GM18907 (cell line): ENCODE measurements around the gene CDC14A.

ENCODE experiments used
- ATAC-seq: cut with Tn5 transposase; IDR thresholded peaks from one replicate; pipeline ENCODE4 v1.9.1; 2021; ENCODE audit warnings: mild to moderate bottlenecking, moderate library complexity; ENCODE audit not compliant: unreplicated experiment

CDC14A gene

DNA sequence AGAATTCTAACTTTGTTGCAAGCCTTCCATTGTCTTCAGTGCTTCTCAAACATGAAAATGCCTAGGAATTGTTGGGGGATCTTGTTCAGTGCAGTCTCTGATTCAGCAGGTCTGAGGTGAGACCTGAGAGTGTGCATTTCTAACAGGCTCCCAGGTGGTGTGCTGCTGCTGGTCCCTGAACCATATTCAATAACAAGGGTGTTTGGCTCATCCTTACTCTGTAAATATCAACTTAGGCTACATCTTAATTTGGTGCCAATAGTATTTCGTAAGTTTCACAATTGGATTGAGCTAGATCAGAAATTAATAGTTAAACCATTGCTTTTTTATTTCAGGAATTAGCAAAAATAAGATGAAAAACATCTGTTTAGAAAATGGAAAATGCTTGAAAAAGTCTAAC is 126.5 kb downstream of the CDC14A start:
- no peak for ATAC-seq

DNA sequence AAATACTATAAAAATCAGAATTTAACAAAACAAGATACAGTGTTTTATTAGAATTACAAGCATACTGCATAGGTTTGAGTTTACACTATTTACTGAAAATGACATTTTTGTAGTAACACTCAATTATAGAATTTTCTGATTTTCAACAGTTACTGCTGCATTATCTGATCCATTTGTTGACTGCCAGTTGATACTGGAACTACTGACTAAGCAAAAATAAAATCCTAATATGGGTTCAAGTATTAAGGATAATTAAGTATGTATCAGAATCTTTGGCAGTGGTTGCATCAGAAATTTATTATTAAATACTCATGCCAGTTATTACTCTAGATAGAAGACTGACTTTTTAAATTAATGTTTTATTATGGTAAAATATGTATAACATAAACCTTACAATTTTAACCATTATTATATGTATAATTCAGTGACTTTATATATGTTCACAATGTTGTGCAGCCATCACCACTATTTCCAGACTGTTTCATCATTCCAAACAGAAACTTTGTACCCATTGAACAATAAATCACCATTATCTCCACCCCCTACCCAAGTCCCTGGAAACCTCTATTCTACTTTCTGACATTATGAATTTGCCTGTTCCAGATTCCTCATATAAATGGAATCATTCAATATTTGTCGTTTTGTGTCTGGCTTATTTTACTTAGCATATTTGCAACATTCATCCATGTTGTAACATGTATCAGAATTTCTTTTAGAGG is 127.5 kb downstream of the CDC14A start:
- ATAC-seq = no peak

DNA sequence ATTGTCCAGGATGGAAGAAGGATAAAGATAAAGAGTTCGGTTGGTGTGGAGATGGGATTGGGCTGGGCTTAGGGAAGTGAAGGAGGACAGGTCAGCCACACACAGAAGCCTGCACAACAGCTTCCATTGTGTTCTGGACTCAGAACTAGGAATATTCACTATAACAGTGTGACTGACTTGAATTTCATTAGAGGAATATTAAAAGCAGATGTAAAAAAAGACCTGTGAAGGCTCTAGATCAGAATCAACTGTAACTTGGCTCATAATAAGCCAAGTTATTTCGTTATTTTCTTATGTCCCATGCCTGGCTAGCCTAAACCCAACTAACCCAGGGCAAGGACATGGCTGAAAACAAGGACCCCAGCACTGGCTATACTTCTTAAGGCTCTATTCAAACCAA is 129.0 kb downstream of the CDC14A start:
- ATAC-seq = no peak

GRCh38 chr1:100482167-100482566 is 129.9 kb downstream of the CDC14A start:
- no peak for ATAC-seq

- ATAC-seq = no peak
These were observed 130.4 kb downstream of the CDC14A start for GRCh38 chr1:100482748-100483147.

- ATAC-seq = no peak
These were observed 130.9 kb downstream of the CDC14A start for GRCh38 chr1:100483230-100483629.

- ATAC-seq = no peak
These were observed 133.6 kb downstream of the CDC14A start for GRCh38 chr1:100485855-100486258.

DNA sequence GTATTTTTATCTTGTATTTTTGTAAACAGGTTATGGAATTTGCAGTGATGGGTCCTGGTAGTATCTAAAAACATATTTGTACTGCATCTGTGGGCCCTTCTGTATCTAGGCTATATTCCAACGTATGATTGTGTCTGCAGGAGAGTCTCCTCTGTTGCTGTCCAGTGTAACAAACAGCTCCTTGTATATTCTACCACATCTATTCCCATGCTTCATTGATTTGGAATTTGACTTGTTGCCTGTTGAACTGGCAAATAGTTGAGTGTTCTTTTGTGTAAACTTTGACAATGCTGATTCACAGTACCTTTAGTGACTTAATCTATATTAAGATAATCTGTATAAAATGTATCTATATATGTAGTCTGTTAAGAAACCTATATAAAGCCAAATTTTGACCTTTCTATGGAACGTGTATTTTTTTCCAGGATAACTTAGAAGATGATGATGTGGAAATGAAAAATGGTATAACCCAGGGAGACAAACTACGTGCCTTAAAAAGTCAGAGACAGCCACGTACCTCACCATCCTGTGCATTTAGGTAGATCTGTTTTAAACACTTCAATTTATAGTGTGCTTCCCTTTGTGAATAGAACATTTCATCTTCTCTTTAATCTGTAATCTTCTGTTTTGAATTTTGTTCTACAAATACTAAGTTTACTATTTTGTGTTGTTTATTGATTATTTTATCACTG is 142.2 kb downstream of the CDC14A start:
- no peak for ATAC-seq

GRCh38 chr1:100496896-100497295 is 144.6 kb downstream of the CDC14A start:
- no peak for ATAC-seq

GRCh38 chr1:100497796-100498195 is 145.5 kb downstream of the CDC14A start:
- ATAC-seq = no peak

DNA sequence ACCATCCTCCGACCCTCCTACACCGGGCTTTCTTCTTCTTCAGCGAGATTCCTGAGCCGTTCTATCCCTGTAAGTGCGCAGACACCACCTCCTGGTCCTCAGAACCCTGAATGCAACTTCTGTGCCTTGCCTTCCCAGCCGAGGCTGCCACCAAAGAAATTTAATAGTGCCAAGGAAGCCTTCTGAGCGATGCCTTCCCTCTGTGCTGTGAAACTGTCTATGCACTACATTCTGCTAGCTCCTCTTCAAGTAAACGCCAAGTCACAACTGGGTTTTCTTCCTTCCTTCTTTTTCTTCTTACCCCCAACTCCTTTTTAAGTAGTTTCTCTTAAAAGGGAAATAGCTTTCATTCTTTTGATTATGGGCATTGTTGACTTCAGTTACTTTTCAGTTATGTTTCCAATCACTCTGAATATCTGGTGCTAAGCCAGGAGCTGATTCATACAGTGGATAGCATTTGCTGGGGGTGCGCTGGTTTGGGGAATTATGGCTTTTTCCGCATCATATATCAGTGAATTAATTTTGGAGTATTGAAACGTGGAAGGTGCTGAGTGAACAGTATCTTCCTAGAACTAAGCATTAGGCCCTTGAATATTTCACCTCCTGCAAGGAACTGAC is 147.0 kb downstream of the CDC14A start:
- ATAC-seq = no peak

DNA sequence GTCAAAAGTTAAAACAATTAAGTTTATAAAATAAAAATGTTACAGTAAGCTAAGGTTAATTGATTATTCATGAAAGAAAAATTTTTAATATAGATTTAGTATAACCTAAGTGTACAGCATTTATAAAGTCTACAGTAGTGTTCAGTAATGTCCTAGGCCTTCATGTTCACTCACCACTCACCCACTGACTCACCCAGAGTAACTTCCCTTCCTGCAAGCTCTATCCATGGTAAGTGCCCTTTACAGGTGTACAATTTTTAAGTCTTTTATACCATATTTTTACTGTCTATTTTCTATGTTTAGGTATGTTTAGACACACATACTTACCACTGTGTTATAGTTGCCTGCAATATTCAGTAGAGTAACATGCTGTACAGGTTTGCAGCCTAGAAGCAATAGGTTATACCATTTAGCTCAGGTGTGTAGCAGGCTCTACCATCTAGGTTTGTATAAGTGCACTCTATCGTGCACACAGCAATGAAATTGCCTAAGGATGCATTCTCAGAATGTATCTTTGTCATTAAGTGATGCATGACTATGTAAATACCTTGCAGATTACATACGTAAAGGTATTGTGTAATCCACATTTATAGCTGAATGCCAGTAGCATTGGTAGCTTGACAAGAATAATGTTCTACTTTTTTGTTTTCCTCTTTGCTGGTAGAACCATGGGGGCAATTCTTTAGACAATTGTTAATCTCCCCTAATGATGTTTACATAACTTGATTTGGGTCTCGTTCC is 149.9 kb downstream of the CDC14A start:
- no peak for ATAC-seq

GRCh38 chr1:100506217-100506616 is 153.9 kb downstream of the CDC14A start:
- ATAC-seq = no peak

GRCh38 chr1:100510451-100510850 is 158.1 kb downstream of the CDC14A start:
- no peak for ATAC-seq

GRCh38 chr1:100511058-100511457 is 158.8 kb downstream of the CDC14A start:
- no peak for ATAC-seq

DNA sequence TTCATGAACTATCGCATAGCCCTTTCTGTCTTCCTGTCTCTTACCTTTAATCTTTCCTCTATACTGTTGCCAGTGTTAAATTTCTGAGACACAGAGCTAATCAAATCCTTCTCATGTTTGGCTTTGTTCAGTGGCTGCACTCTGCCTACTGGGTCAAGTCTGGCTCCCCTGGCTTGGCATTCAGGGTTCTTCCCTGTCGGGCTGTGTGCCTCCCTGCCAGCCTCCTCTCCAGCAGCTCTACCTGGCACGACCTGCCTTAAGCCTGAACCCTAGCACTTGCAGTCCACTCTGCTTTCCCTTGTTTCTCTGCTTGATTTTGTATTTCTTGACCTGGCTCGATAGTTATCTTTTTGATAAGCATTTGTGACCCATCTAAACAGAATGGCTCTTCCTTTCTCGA is 159.5 kb downstream of the CDC14A start:
- ATAC-seq = no peak

DNA sequence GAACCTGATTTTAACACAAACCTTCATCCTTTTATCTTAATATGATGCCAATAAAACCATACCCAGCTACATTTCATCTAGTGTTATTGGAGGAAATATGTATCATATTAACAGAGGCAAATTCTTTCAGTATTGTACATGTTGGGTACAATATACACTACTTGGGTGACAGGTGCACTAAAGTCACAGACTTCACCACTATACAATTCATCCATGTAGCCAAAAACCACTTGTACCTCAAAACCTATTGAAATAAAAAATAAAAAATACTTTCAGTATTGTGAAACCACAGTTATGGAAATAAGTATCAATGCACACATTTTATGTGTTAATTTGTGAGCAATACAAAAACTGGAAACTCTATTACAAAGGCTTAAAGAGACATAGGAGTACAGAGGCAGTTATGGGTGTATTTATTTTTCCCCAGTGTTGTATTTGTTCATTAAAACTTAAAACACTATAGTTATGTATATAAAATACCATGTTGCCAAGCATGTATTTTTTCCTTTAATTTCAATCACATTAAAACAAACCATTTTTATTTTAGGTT is 160.6 kb downstream of the CDC14A start:
- no peak for ATAC-seq

- no peak for ATAC-seq
These were observed 164.6 kb downstream of the CDC14A start for GRCh38 chr1:100516857-100517256.

- ATAC-seq = no peak
These were observed 165.2 kb downstream of the CDC14A start for GRCh38 chr1:100517515-100517914.

DNA sequence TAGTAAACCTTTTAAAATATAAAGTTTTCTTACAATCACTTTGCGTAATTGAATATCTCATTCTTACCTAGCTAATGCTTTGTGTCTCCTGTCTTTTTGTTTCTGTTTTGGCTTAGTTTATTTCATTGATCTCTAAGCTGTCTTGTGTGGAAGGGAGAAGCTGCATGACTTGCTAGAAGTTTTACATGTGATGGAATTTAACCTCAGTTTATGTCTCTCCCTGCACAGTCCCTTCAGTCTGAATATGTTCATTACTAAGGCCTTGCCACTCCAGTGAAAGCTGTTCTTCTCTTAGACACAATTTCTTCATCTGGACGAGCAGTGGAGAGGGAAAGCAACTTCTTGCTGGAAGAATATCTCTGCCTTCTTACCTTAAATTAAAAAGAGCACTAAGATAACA is 165.7 kb downstream of the CDC14A start:
- no peak for ATAC-seq

- peak; percentile 96 for ATAC-seq
These were observed 170.8 kb downstream of the CDC14A start for GRCh38 chr1:100523038-100523652.
